LoVo (cell line): ENCODE measurements around the gene ACVR1.
"Not testable (repeated sequence)": the region's sequence is repeated elsewhere in the genome, so short reads cannot be mapped to it uniquely, and the experiment has no call there.

Experiments
- DNase-seq: peaks from one replicate; pipeline ENCODE4 v3.0.0-alpha.2; 2016; ENCODE audit warnings: low spot score

ACVR1 gene

DNA sequence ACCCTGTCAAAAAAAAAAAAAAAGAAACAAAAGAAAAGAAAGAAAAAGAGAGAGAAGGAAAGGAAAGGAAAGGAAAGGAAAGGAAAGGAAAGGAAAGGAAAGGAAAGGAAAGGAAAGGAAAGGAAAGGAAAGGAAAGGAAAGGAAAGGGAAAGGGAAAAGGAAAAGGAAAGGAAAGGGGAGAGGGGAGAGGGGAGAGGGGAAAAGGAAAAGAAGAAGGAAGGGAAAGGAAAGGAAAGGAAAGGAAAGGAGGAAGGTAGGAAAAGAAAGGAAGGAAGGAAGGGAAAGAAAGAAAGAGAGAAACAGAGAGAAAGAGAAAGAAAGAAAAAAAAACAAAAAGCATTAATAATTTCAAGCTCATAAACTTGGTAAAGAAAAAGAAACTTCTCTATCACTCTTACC is 49.5 kb downstream of the ACVR1 start:
- DNase-seq = not testable (repeated sequence)

DNA sequence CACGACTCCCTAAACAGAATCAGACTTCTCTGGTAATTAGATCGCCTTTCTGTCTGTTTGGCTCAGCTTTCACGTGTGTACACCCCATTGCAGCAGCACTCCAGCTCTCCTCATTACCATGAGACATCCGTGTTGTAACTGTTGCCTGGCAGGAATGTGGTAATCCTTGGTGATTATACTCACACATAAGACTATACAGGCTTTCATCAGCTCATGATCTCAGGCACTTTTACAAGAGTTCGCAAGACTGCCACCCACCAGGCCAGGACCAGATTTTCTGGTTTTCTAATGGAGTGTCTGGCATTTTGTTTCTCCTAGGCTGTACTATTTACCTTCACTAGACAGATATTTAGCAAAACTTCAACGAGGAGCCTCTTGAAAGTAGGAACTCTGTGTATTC is 50.2 kb downstream of the ACVR1 start:
- DNase-seq = no peak

DNA sequence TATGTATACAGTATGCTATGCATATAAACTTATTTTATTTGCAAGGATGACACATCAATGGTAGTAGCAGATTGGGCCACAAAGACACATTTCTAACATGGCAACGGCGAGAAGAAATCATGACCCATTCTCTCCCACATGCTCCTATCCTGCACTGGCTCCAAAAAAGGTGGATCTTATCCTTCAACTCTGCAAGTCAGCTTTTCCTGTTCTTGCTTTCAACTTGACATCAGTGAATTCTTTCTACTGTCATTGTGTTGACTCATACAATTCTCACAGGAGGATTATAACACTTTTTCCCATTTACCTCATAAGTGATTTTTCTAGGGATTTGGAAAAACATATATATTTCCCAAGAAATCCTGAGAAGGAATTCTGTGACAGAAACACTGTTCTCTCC is 53.1 kb downstream of the ACVR1 start:
- DNase-seq = no peak

DNA sequence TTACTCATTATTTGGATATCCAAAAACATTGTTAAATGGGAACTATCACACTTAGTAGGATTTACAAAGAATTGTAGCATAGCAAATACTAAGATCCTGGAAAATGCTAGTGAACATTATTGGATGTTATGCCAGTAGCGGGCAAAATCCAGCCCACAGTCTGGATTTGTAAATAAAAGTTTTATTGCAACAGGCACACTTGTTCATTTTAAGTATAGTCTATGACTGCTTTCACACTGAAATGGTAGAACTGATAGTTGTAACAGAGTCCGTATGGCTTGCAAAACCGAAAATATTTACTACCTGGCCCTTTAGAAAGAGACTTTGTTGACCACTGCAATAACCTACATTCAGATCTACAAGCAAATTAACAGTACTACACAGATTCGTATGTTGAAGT is 53.6 kb downstream of the ACVR1 start:
- no peak for DNase-seq

DNA sequence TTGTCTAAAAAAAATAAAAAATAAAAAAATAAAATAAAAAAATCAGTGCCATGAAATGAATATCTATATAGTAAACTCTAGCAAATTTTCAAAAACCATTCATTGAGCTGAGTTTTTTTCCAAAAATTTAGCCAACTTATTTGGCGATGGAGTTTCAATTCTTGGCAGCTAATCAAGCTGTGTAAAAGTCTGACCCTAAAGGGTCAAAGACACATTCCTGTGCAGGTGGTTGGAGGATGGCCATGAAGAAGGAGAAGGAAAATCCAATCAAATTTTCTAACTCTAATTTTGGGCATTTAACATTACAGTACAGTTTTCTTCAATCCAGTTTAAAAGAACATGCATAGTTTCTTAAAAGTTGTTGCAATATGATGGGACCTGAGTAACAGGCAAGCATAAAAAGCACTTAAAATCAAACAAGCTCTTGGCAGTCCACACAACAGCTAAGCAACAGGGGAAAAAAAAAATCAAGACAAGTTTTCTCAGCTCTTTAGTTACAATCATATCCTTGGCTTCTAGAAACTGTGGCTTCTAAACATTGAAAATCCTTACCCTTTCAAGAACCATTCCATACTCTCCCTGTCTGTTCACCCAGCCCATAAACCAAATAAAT is 54.5 kb downstream of the ACVR1 start:
- no peak for DNase-seq

DNA sequence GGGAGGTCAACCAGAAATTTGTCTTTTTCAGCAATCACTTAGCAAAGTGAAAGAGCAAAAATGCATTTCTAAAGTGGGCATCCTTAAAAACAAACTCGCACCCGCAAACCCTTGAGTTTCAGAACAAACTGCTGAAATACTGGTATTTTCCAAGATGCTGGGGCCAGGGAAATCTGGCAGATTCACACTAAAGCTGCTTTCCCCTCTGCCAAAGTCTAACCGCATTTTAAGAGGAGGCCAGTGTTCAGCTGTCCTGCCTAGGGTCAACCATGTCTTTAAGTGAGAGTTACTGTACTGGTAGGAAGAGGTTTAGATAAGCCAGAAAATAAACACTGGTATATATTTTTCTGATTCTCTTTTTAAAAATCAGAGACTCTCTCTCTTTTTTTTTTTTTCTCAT is 55.9 kb downstream of the ACVR1 start:
- no peak for DNase-seq

DNA sequence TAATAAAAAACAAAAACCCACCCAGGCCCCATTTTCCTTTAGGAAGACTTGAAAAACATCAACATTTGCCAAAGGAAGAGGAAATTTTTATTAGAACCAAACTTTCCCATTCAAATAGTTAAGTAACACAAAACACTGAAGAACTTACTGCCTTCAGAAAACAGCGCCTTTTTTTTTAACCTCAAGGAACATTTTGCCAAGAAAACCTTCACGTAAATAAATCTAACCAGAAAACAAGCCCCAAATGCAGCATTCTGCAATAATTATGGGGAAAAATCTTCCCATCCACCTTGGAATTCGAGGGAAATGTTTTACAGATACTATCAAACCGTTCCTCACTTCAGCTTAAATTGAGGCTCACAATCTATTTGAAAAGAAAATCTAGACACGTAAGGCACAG is 56.4 kb downstream of the ACVR1 start:
- DNase-seq = no peak

DNA sequence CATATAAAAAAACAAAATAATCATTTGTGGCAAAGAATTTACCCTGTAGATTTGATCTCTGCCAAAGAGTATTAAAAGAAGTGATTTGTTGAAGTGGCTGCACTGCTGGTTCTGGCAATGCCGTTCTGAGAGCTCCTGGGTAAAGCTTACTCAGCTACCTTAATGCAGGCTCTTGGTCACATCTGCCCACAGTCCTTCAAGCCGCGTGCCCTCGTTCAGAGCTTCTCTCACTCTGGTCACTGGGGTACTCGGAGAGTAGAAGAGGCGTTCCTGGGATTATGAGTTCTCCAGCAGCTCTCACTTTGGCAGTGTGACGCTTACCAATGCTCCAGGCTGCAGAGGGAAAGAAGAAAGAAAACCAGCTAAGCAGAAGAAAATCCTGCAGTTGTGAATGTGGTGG is 57.9 kb downstream of the ACVR1 start:
- no peak for DNase-seq

DNA sequence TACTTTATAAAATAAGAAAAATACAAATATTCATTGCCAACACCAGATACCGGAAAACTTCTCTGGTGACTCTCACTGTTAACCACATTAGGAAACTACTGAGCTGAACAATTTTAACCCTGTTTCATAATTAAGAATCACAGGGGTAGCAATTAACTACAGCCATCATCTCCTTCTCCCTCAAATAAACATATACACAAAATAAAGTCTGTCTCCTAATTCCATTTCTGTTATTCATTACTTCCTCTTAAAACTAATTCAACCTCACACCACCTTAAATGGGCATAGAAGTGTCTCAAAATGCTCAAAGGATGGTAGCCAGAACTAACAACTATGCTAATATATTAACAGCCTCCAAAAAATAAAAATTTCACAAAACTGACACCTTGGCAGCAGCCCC is 60.7 kb downstream of the ACVR1 start:
- DNase-seq = no peak

DNA sequence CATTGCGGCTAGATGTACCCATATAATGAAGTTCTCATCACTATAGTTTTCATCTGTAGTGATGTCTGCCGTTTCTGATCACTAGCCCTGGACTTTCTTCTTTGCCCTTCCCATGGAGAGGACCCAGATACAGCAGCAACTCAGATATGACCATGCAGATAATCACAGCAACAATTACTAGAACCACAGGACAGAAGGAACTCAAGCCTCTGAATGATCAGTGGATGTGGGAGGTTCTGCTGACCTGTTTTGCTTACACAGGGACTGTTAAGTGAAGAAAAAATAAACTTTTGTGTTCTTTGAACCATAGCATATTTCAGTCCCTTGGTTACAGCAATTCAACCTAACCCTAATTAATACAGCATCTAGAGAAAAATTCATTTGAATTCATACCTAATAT is 62.7 kb downstream of the ACVR1 start:
- no peak for DNase-seq

DNA sequence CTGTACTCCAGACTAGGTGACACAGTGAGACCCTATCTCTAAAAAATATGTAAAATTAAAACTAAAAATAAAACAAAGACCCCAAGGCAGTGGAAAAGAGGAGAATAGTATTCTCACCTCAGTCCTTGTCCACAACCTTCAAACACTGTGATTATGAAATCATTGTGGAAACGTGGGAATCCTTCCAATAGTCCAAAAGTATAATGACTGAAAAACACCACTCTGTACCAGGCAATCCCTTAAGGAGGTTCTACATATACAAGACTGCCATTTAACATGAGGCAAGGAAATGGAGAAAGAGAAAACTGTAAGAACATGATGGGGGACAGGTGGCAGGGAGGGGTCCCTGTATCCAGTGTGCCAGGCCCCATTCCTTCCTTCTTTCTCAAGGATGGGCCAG is 66.1 kb downstream of the ACVR1 start:
- DNase-seq = no peak

DNA sequence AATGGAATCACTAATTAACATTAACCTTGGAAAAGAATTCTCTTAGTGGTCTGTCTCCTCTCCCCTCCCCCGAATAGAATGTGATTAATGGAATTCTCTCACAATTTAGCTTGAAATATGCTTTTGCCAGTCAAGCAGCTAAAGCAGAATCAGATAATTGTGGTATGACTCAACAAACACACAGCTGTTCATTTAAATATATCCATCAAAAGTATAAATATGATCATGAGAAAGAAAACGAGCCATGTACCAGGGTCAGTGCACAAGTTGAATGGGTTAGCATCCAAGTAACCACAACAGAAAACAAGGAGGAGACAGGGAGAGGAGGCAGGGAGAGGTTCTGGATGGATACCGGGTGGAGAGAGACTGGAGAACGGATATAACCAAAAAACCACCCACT is 66.9 kb downstream of the ACVR1 start:
- DNase-seq = no peak

DNA sequence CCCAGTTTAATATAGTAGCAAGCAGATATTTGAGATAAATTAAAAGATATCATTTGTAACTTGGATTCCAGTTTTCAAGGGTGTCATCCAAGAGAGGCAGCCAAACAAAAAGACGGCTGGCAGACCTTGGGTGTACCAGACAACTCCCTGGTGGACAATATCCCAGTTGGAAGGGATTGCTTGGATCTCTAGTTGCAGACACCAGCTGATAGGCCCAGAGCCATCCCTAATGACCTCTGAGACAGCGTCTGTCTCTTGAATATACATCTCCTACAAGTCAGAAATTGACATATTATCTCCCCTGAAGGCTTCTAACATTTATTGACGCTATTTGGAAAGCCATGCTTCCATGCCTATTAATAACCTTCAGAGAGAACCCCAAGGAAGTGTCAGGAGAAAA is 67.7 kb downstream of the ACVR1 start:
- DNase-seq = no peak

DNA sequence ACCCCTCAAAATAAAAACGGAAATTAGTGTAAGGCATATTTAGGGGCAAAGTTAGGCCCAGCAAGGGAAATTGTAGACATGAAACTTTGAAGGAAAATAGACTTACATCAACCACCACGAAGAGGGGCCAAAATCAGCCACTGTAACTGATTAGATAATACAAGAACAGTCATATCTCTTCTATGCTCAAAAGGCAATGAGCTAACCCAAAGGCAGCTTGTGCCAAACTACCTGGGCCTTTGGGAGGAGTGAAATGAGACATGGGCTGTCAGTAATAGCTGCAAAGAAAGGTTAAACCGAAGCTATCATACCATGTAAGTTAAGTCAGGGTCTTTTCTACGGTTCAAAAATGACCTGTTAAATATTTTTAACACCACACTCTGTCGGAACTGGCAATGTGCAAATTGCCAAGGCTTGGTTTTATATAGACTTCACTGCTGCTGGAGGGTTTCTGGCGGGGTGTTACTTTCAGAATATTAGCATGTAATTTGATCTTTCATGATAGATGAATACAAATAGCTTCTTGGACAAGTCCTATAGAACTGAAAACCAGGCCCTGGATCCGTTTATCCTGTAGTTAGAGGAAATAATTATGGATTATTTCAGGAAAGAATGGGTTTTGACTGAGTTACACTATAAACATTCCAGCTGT is 69.6 kb downstream of the ACVR1 start:
- DNase-seq = no peak

DNA sequence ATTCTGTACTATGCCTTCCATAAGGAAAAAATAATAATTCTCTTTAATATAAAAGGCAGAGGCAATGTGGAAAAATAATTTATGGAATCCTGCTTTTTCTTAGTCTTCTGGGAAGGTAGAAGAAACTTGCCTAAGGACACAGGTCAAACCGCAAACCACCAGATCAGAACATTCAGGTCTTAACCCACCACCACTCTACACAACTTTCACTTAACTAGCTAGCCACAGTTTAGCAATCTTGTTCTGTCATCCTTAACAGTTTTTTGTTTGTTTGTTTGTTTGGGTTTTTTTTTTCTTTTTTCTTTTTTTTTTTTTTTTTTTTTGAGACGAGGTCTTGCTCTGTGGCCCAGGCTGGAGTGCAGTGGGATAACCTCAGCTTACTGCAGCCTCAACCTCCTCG is 70.6 kb downstream of the ACVR1 start:
- no peak for DNase-seq

DNA sequence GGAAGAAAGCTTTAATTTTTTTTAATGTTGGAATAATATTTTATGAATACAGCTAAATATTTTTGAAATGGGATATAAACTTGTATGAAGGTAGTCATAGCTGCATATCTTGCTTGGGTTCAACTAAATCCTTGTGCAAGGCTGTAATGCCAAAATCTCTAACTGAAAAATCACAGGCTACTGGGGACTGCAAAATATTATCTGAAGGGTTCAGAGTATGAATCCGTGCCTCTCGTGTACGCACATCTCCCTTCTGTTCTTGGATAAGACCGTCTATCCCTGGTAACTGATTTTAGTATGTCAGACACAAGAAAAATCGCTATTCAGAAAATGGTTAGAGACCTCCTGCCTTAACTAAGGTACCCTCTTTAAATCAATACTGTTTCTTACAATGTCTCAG is 71.8 kb downstream of the ACVR1 start:
- no peak for DNase-seq

DNA sequence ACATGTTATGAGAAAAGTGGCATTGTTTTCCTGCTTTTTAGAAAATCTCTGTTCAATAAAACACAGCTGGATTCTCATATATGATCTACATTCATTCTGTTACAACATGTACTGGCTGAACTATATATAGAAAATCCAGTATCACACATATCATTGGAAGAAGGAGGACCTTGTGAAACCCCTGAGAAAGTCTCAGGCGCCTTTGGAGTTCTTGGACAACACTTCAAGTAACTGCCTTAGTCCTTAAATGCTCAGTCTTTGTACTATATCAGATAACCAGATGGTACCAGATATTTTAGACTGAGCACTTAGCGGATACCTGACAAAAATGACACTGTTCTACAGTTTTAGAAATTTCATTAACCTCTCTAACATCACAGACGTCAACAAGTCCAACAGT is 72.2 kb downstream of the ACVR1 start:
- DNase-seq = no peak

DNA sequence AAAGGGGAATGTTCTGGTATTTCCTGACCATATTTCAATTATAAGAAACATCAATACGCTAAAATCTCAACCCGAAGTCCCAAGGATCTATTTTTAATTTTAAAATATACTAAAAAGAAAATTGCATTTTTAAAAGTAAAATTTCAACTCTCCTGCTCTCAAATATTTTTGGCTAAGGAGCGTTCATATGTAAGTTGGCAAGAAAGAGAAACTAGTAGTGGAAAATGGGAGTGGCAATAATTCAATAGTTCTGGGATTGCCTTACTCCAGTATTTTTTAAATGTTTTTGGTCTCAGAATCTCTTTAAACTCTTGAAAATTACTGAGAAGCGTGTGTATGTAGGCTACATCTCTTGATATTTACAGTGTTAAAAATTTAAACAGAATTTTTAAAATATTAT is 72.7 kb downstream of the ACVR1 start:
- DNase-seq = no peak

DNA sequence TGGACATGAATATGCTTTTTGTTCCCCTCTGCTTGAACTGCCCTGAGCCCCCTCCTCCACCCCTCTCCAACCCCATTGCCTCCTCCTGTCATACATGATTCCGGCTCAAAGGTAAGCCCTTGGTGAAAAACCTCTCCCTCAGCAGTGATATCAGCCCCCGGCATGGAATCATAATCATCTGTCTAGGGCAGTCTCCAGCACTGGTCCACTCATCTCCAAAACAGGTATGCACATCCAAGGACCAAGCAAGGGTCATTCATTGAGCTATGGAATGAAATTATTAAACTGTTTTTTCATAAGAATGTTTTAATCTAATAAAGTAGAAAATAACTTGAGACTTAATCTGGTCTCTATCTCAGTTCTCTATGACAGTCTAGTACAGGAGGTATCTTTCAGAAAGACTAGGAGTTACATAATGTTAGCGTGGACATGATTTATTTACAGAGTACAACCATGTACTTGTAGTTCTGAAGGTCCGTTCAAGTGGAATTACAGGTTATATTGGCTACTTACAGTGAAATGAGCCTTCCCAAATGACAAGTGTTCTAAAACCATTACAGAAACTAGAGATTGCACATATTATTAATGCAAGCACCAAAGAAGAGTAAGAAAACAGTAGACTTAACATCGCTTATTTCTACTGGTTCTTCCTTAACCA is 75.2 kb downstream of the ACVR1 start:
- no peak for DNase-seq

DNA sequence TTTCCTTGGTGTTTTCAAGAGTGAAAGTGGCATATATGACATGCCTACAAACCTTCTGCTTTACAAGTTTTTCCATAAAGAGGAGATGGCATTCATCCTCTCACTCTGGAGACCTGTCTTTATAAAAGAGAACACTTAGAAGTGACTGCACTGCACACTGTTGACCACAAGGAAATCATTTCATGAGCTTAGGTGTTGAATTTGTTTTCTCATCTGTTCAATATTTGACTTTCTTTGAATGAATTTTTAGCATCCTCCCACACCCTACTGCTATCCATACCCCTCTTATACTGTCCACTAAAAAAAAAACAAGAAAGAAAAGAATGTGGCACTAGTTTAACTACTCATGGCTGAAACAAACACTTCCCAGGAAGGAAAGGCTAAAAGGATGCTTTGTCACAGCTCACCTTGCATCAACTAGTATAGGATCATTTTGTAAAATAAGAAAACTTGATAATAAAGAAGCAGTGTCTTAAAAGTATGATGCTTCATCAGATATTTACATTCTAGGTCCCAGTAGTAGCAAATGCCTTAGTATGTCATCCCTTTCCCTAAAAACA is 83.0 kb downstream of the ACVR1 start:
- no peak for DNase-seq

DNA sequence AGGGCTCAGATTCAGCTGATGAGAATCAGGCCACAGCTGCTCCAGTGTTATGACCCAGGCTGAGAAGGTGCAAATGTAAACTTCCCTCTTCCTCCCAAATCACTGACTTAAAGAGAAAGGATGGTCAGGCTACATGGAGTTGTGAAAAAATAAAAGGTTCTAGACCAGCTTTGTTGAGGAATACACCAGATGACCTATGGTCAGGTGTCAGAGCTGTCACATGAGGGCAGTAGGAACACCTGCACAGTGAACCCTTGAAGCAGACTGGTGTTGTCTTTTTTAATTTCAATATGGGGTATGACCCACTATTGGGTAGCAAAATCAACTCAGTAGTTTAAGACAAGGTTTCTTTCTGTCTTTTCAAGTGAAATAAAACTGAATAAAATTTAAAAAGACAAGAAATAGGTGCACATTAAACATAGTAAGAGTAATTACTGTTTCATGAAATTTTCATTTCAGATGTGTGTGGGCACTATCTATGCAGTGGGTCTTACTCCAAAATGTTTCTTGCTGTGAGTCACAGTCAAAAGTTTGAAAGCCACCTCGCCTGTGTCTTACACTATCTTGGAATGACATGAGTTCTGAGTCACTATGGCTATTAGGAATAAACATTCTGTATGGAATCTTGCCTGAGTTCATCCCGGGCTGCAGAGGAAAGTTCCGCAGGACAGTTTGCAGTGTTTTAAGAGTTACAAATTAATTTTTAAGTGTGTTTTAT is 83.6 kb downstream of the ACVR1 start:
- no peak for DNase-seq

DNA sequence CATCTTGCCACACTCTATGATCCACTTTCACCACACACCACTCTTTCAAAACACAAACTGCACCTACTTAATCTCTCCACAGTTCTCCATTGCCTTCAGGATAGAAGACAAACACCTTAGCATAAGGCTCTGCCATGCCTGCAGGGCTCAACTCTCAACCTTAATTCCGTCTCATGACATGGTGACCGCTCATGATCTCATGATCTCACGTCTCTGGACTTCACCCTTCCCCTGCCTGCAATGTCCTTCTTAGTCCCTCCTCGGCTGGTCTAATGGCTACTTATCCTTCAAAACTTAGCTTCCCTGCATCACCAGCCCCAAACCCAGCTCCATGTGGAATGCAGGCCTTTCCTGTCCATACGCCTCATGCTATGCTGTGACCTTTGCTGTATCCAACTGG is 85.3 kb downstream of the ACVR1 start:
- no peak for DNase-seq

DNA sequence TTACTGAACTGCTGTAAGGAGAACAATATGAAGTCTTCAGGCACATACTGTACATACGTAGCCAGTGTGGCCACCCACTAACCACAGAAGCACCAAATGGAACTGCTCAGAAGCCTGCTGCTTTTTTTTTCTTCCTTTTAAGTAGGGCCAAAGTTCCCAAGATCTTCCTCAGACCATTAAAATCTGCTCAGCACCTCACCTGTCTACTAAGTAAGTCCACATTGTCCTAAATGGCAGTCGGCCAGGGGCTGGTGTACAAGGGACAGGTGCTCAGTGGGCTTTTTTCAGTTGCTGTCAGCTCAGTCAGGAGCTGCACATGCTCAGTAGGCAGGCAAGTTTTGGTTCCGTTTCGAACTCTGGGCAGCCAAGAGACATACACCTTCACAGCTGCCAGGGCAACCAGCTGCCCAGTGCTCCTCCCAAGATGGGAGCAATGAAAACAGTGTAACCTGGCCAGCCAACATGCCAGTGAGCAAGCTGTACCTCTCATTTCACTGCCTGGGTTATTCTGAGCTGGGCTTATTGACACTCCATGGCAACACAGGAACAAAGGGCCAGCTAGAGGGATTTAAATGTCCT is 86.1 kb downstream of the ACVR1 start:
- DNase-seq = no peak
